Endothelial cell of umbilical vein (primary cell): Measurements from ENCODE around the gene FAM200C. TPM values are rescaled to one million over a fixed set of nuclear protein-coding genes. Genes with fewer than 3 reads are reported as not detected.

Experiments
- BruUV-seq: library from RNA; stranded (reverse); fragments of 400-500 nt; replicated peaks from 2 replicates; lab custom pipeline; 2021; lab: Mats Ljungman, UMichigan
- CTCF ChIA-PET: fragments of 300-600, 350-600 bp; sonication (Branson Sonifier 250); formaldehyde crosslinking; loops from one replicate; lab custom pipeline; 2021; ENCODE audit warnings: antibody characterized with exemption, inconsistent platforms; lab: Charles Lee
- POLR2A ChIA-PET: fragments of 300-600, 350-600 bp; sonication (Branson Sonifier 250); formaldehyde crosslinking; loops from one replicate; lab custom pipeline; 2021; ENCODE audit warnings: antibody characterized with exemption, inconsistent platforms; lab: Charles Lee
- DNase-seq: peaks from one replicate; pipeline ENCODE4 v3.0.0-alpha.2; 2011; ENCODE audit warnings: low read depth, low spot score
- FAIRE-seq: peaks from 2 replicates; lab custom pipeline; 2011; peaks lifted over from hg19 to GRCh38; lab: Jason Lieb, UNC
- H2AFZ ChIP-seq: 2 replicates; pipeline ENCODE4 v1.6.0; 2012; ENCODE audit warnings: low read depth, low read length, control low read depth, inconsistent platforms
- H3K27ac ChIP-seq: 2 replicates; pipeline ENCODE4 v1.5.1; 2011; ENCODE audit warnings: low read depth, mild to moderate bottlenecking, control low read depth, low read length, moderate library complexity; ENCODE audit not compliant: insufficient read depth
- H3K27me3 ChIP-seq, 2 experiments: 2 replicates each; pipeline versions ENCODE4 v1.6.0 to v1.6.1; 2011; ENCODE audit warnings: low read length in 2 of 2, mixed read lengths in 1 of 2; ENCODE audit not compliant: control insufficient read depth in 2 of 2, insufficient read depth in 2 of 2
- H3K36me3 ChIP-seq, 2 experiments: 2 replicates in 1 of 2; 3 replicates in 1 of 2; pipeline ENCODE4 v1.5.1; 2011; ENCODE audit warnings: low read length in 2 of 2, mild to moderate bottlenecking in 1 of 2, moderate library complexity in 1 of 2; ENCODE audit not compliant: control insufficient read depth in 2 of 2, insufficient read depth in 2 of 2; ENCODE audit errors: extremely low read depth in 1 of 2
- H3K4me1 ChIP-seq: 3 replicates; pipeline ENCODE4 v1.5.1; 2011; ENCODE audit warnings: mild to moderate bottlenecking, low read length; ENCODE audit not compliant: control insufficient read depth, insufficient read depth; ENCODE audit errors: extremely low read depth
- H3K4me2 ChIP-seq: 2 replicates; pipeline ENCODE4 v1.6.1; 2011; ENCODE audit warnings: low read length, control low read depth, mixed read lengths; ENCODE audit not compliant: insufficient read depth
- H3K4me3 ChIP-seq, 3 experiments: fragments of 200-600 bp in 1 of 3; sonication (generic), shearing (Covaris generic) in 1 of 3; replicated peaks in 1 of 3; 2 replicates each; pipeline ENCODE4 v1.5.1; 2011 to 2016; ENCODE audit warnings: control low read depth in 3 of 3, low read length in 3 of 3, mild to moderate bottlenecking in 2 of 3, inconsistent platforms in 1 of 3, low read depth in 1 of 3, moderate library complexity in 1 of 3; ENCODE audit not compliant: insufficient read depth in 1 of 3
- H3K79me2 ChIP-seq: 2 replicates; pipeline ENCODE4 v1.6.0; 2012; ENCODE audit warnings: low read length, inconsistent platforms; ENCODE audit not compliant: control insufficient read depth, insufficient read depth
- H3K9ac ChIP-seq: replicated peaks from 2 replicates; pipeline ENCODE3; 2011; ENCODE audit warnings: low read length, control low read depth; ENCODE audit not compliant: insufficient read depth; ENCODE audit errors: extremely low read depth
- H3K9me1 ChIP-seq: replicated peaks from 3 replicates; pipeline ENCODE4 v1.6.0; 2011; ENCODE audit warnings: mild to moderate bottlenecking, low read length; ENCODE audit not compliant: control insufficient read depth, insufficient read depth; ENCODE audit errors: extremely low read depth
- H3K9me3 ChIP-seq: replicated peaks from 2 replicates; pipeline ENCODE4 v1.5.1; 2012; ENCODE audit warnings: low read length, inconsistent platforms; ENCODE audit not compliant: control insufficient read depth, insufficient read depth
- H4K20me1 ChIP-seq: replicated peaks from 2 replicates; pipeline ENCODE3; 2011; ENCODE audit warnings: mild to moderate bottlenecking, low read length; ENCODE audit not compliant: control insufficient read depth, insufficient read depth; ENCODE audit errors: extremely low read depth
- CTCF ChIP-seq, 2 donors: IDR thresholded peaks; 1 replicate in 1 of 2; 2 replicates in 1 of 2; pipeline ENCODE4 v1.5.1; 2011; ENCODE audit warnings: low read length in 2 of 2, mild to moderate bottlenecking in 2 of 2, moderate library complexity in 2 of 2, control low read depth in 1 of 2, inconsistent platforms in 1 of 2, low read depth in 1 of 2; ENCODE audit not compliant: insufficient read depth in 1 of 2; ENCODE audit errors: extremely low read depth in 1 of 2
- EZH2 ChIP-seq: IDR thresholded peaks from 2 replicates; pipeline ENCODE4 v1.6.1; 2012; ENCODE audit warnings: borderline replicate concordance, low read depth, mild to moderate bottlenecking, moderate library complexity, low read length, inconsistent platforms; ENCODE audit not compliant: severe bottlenecking
- FOS ChIP-seq: IDR thresholded peaks from 2 replicates; pipeline ENCODE4 v1.6.1; 2011; ENCODE audit warnings: mild to moderate bottlenecking, low read length, moderate library complexity, borderline replicate concordance; ENCODE audit not compliant: insufficient read depth
- JUN ChIP-seq: IDR thresholded peaks from 2 replicates; pipeline ENCODE4 v1.6.1; 2011; ENCODE audit warnings: borderline replicate concordance, low read depth; ENCODE audit not compliant: insufficient read length, insufficient read depth
- MYC ChIP-seq: IDR thresholded peaks from one replicate; pipeline ENCODE4 v1.6.1; 2011; ENCODE audit warnings: mild to moderate bottlenecking, low read depth, low read length
- POLR2A ChIP-seq: IDR thresholded peaks from 2 replicates; pipeline ENCODE4 v1.6.1; 2012; ENCODE audit warnings: low read depth, mild to moderate bottlenecking, control low read depth, low read length
- POLR2AphosphoS5 ChIP-seq: IDR thresholded peaks from 2 replicates; pipeline ENCODE4 v1.6.1; 2012; ENCODE audit warnings: low read depth, mild to moderate bottlenecking, control low read depth, low read length, moderate library complexity; ENCODE audit not compliant: insufficient read depth
- dilution Hi-C: fragments of 300-500 bp; cut with MboI; formaldehyde crosslinking; loops from one replicate; pipeline ENCODE4 v1.15.0; 2019; ENCODE audit warnings: low sequenced_read_pairs; ENCODE audit not compliant: extremely low pct_ligation_motif_present
- intact Hi-C: fragments of 100-400 bp; cut with micrococcal nuclease; formaldehyde crosslinking; loops from one replicate; pipeline ENCODE4 v1.10.0; 2022
- polyA plus RNA-seq, 4 experiments: library from polyadenylated mRNA; depleted of rRNA in 3 of 4; stranded (reverse) in 3 of 4; unstranded in 1 of 4; fragments of >200 nt; gene quantifications; 2 replicates each; pipeline versions ENCODE4 v1.2.1 to v1.2.3, GENCODE V29; 2011 to 2012; ENCODE audit warnings: missing spikeins in 1 of 4
- total RNA-seq: library from RNA; stranded (reverse); gene quantifications from 2 replicates; pipeline ENCODE4 v1.2.3, GENCODE V29; 2021

FAM200C gene
- total and polyA plus RNA-seq, 2 donors (not counting 3 experiments of a cell fraction or from before 2014, with no cell fraction given), result 0.76 to 2.7 TPM

DNA sequence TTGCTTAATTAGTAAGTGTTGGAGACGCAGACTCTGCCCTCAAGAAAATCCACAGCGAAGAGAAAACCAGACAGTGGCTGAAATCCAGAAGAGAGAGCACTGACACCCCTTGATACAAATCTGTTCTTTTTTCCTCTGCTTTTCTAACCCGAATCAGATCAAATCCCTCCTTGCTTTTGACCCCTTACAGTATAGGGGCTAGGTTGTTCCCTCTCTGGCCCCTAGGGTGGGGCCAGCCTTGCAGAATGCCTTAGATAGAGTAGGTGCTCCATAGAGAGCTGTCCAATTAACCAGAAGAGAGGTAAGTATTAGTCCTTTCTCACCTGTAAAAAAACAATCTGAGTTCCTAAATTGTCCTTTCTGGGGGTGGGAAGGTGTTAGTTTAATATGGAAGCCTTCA is 39.5 kb downstream of the FAM200C start:
- H3K9ac ChIP-seq, result no peak overlapping the region
- no peaks in the 10 kb centered on the region for H3K36me3 ChIP-seq
- FAIRE-seq (no peak), DNase-seq (no peak)
- H3K4me3 ChIP-seq, result no peak overlapping the region
- H3K9me1 ChIP-seq, result no peaks in the 10 kb centered on the region
- no peak overlapping the region for H3K4me2 ChIP-seq
- H2AFZ ChIP-seq, result no peak overlapping the region
- H3K79me2 ChIP-seq, result no peaks in the 10 kb centered on the region
- no peaks in the 10 kb centered on the region for H3K9me3 ChIP-seq
- H3K27ac ChIP-seq, result no peak overlapping the region
- CTCF ChIA-PET, result interaction anchor here (0.8 to 2.0 kb wide), 4 partner anchors 10 to 339 kb away, joined by 3 to 6 read pairs (median 4); partner anchors contain the start of gene C1QTNF2
- dilution Hi-C loops (no loop called here), intact Hi-C loops (no loop called here)
- TF ChIP-seq EZH2 (no peak), POLR2A (no peak), POLR2AphosphoS5 (no peak), CTCF (IDR thresholded peaks at IDR 0.05; ENCODE audit: extremely low read depth in 1 of 2, insufficient read depth in 1 of 2, low read depth in 1 of 2, low read length in 2 of 2) (no peak), FOS (no peak), JUN (no peak), MYC (no peak)
- BruUV-seq, result no TSS peak
- POLR2A ChIA-PET, result no interaction called here
- no peaks in the 10 kb centered on the region for H4K20me1 ChIP-seq
- no peaks in the 10 kb centered on the region for H3K4me1 ChIP-seq
- H3K27me3 ChIP-seq, result peaks cover 0 to 9% of the 10 kb centered on the region in 2 experiments
